ENCODE measurements around the gene ZSWIM5. TPM values are rescaled to one million over a fixed set of nuclear protein-coding genes. Genes with fewer than 3 reads are reported as not detected.

The ZSWIM5 gene
- total and polyA plus RNA-seq, 9 of the 15 experiments (the other 6 are each of a cell fraction or from before 2014, with no cell fraction given): under 0.01 to 0.07 (median 0.03) TPM; not detected in 3

- no TSS peak for BruUV-seq (replicated peaks)
- no peaks in the 10 kb centered on the region for H3K9me1 ChIP-seq (ENCODE audit: control insufficient read depth, insufficient read depth, low read length)
- no peaks in the 10 kb centered on the region for H3K79me2 ChIP-seq (ENCODE audit: control insufficient read depth, insufficient read depth, low read length)
- no peak overlapping the region for H3K4me2 ChIP-seq (ENCODE audit: insufficient read depth, low read length)
- H2AFZ ChIP-seq (ENCODE audit: low read depth, low read length): no peak overlapping the region
- H4K20me1 ChIP-seq (replicated peaks; ENCODE audit: control insufficient read depth, insufficient read depth, low read length): no peaks in the 10 kb centered on the region
- H3K27me3 ChIP-seq (ENCODE audit: control insufficient read depth in 2 of 2, insufficient read depth in 2 of 2, low read length in 2 of 2): no peaks in the 10 kb centered on the region
- no peak overlapping the region for H3K4me3 ChIP-seq
- intact Hi-C loops (cut with micrococcal nuclease): no loop called here
- POLR2A ChIA-PET: interaction anchor here (0.6 to 1.3 kb wide), 4 partner anchors 8 to 206 kb away, joined by 3 to 5 read pairs (median 4); partner anchors contain the start of genes BEST4 and EIF2B3
- in situ Hi-C loops (cut with MboI): no loop called here
- H3K36me3 ChIP-seq (ENCODE audit: control insufficient read depth, insufficient read depth, low read length): no peaks in the 10 kb centered on the region; the same call in 2 of the 3 replicates
- no peak overlapping the region for H3K9ac ChIP-seq (ENCODE audit: insufficient read depth in 1 of 2, low read depth in 2 of 2, low read length in 2 of 2)
- ATAC-seq (no peak), DNase-seq (ENCODE audit: extremely low read depth in 1 of 4, low spot score in 3 of 4) (no peak), FAIRE-seq (no peak)
- CTCF ChIA-PET (ENCODE audit: low intra/inter-chr PET ratio): no interaction called here
- H3K9me3 ChIP-seq (replicated peaks; ENCODE audit: control insufficient read depth, insufficient read depth, low read depth, low read length): no peaks in the 10 kb centered on the region
- H3K27ac ChIP-seq (ENCODE audit: extremely low read depth, low read depth, low read length): no peak overlapping the region
- WGBS (ENCODE audit: insufficient coverage, low coverage, missing lambda C conversion rate): 74% methylated on average over 7 of the region's 7 CpGs
- no peaks in the 10 kb centered on the region for H3K4me1 ChIP-seq (replicated peaks in 1 of 2; ENCODE audit: control insufficient read depth in 2 of 2, insufficient read depth in 2 of 2, low read length in 2 of 2)
- TF ChIP-seq TBP (optimal IDR thresholded peaks at IDR 0.05; ENCODE audit: low read depth, low read length) (no peak), ZNF518B (CRISPR knock-in tag; IDR thresholded peaks at IDR 0.05) (no peak), DDX20 (tag; IDR thresholded peaks at IDR 0.05; ENCODE audit: low read depth) (no peak), ZHX1 (conservative IDR thresholded peaks at IDR 0.05; ENCODE audit: low read length) (no peak), DACH1 (IDR thresholded peaks at IDR 0.05; ENCODE audit: partially characterized antibody) (no peak), FIP1L1 (IDR thresholded peaks at IDR 0.05; ENCODE audit: low read depth, low read length, poor library complexity, severe bottlenecking) (no peak), GTF2E2 (tag; IDR thresholded peaks at IDR 0.05) (no peak), POU5F1 (IDR thresholded peaks at IDR 0.05; ENCODE audit: borderline replicate concordance, low read depth, low read length, partially characterized antibody) (no peak), POLR2AphosphoS2 (IDR thresholded peaks at IDR 0.05; ENCODE audit: low read length) (no peak), YBX1 (IDR thresholded peaks at IDR 0.05) (no peak)
- TF ChIP-seq, protein P1, sequence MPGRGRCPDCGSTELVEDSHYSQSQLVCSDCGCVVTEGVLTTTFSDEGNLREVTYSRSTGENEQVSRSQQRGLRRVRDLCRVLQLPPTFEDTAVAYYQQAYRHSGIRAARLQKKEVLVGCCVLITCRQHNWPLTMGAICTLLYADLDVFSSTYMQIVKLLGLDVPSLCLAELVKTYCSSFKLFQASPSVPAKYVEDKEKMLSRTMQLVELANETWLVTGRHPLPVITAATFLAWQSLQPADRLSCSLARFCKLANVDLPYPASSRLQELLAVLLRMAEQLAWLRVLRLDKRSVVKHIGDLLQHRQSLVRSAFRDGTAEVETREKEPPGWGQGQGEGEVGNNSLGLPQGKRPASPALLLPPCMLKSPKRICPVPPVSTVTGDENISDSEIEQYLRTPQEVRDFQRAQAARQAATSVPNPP (IDR thresholded peaks at IDR 0.05; ENCODE audit: borderline replicate concordance, insufficient read depth, insufficient read length): no peak
- TF ChIP-seq, protein P2, sequence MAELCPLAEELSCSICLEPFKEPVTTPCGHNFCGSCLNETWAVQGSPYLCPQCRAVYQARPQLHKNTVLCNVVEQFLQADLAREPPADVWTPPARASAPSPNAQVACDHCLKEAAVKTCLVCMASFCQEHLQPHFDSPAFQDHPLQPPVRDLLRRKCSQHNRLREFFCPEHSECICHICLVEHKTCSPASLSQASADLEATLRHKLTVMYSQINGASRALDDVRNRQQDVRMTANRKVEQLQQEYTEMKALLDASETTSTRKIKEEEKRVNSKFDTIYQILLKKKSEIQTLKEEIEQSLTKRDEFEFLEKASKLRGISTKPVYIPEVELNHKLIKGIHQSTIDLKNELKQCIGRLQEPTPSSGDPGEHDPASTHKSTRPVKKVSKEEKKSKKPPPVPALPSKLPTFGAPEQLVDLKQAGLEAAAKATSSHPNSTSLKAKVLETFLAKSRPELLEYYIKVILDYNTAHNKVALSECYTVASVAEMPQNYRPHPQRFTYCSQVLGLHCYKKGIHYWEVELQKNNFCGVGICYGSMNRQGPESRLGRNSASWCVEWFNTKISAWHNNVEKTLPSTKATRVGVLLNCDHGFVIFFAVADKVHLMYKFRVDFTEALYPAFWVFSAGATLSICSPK (IDR thresholded peaks at IDR 0.05; ENCODE audit: borderline replicate concordance): no peak
These were observed 212.0 kb downstream of the ZSWIM5 start for GRCh38 chr1:44994309-44994898.
